ENCODE results near the gene CAPZA1. TPM values are rescaled to one million over a fixed set of nuclear protein-coding genes. Genes with fewer than 3 reads are reported as not detected.

The CAPZA1 gene
- total and polyA plus RNA-seq, 2 of the 8 experiments (the other 6 are each of a cell fraction or from before 2014, with no cell fraction given): 48.9 to 107 TPM

DNA sequence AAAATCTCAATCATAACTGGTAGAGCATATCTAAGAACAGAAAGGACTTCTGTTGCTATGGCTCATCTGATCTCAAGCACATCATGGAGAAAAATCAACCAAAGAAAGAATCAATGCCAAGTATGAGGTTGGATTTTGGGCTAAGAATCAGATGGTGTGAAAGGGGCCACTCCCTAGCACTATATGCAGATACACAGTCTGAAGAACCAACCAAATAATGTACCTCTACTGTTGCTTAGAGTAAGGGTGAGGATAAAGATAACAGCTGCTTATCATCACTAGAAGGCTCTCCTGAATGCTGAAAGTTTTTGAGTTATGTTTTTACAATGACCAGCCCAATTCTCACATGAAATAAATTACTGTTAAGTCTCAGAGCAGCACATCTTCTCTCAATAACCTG is 36.3 kb upstream of the CAPZA1 start:
- Histone ChIP-seq H3K18ac (ENCODE audit: extremely low read depth, low read length) (no peak overlapping the region), H3K14ac (ENCODE audit: insufficient read length) (no peak overlapping the region), H3K27ac (ENCODE audit: low read depth, low read length) (no peak overlapping the region), H3K4ac (replicated peaks; ENCODE audit: insufficient read length, low read depth, low read length) (no peak overlapping the region), H4K5ac (ENCODE audit: insufficient read length, low read depth, low read length) (no peak overlapping the region), H3K36me3 (ENCODE audit: control insufficient read depth in 2 of 4, insufficient read depth in 4 of 4, low read length in 3 of 4) (peaks cover 0 to 7% (median 2%) of the 10 kb centered on the region in 4 experiments; a peak in 4 of 8 replicates), H2BK15ac (ENCODE audit: low read length) (no peak overlapping the region), H4K20me1 (replicated peaks in 1 of 2; ENCODE audit: control insufficient read depth in 1 of 2, insufficient read depth in 2 of 2, low read length in 2 of 2) (no peaks in the 10 kb centered on the region), H3K4me2 (ENCODE audit: insufficient read depth in 1 of 2, low read depth in 2 of 2, low read length in 2 of 2) (no peak overlapping the region), H2AK5ac (ENCODE audit: low read depth, low read length) (no peak overlapping the region), H3K27me3 (replicated peaks in 1 of 4; ENCODE audit: control insufficient read depth in 3 of 4, extremely low read depth in 1 of 4, insufficient read depth in 3 of 4, low read length in 3 of 4) (no peaks in the 10 kb centered on the region), H2BK12ac (ENCODE audit: low read depth, low read length) (no peak overlapping the region), H3K56ac (replicated peaks; ENCODE audit: insufficient read length, low read depth, low read length) (no peak overlapping the region), H3K79me1 (ENCODE audit: low read depth, low read length) (no peaks in the 10 kb centered on the region), H2AFZ (ENCODE audit: low read length) (no peak overlapping the region), H2BK120ac (replicated peaks; ENCODE audit: low read depth, low read length) (no peak overlapping the region), H3K9ac (replicated peaks in 1 of 4; ENCODE audit: extremely low read depth in 1 of 4, low read depth in 3 of 4, low read length in 3 of 4) (no peak overlapping the region), H3K4me3 (ENCODE audit: extremely low read depth in 1 of 4, insufficient read depth in 2 of 4, low read depth in 3 of 4, low read length in 4 of 4) (no peak overlapping the region), H2BK20ac (ENCODE audit: low read length) (no peak overlapping the region), H3K4me1 (replicated peaks in 1 of 4; ENCODE audit: control insufficient read depth in 3 of 4, insufficient read depth in 4 of 4, low read length in 3 of 4) (no peaks in the 10 kb centered on the region), H4K91ac (replicated peaks; ENCODE audit: insufficient read length, low read length) (no peak overlapping the region), H2BK5ac (ENCODE audit: low read depth, low read length) (no peak overlapping the region), H3K79me2 (ENCODE audit: control insufficient read depth in 1 of 2, insufficient read depth in 2 of 2, low read length in 2 of 2) (no peaks in the 10 kb centered on the region), H3K23ac (ENCODE audit: insufficient read length) (no peak overlapping the region), H3K9me3 (ENCODE audit: insufficient read depth in 2 of 2, low read depth in 1 of 2, low read length in 1 of 2) (no peaks in the 10 kb centered on the region), H4K8ac (ENCODE audit: extremely low read depth, insufficient read depth, low read length) (no peak overlapping the region), H3K23me2 (ENCODE audit: low read depth, low read length) (no peaks in the 10 kb centered on the region)
- ChIA-PET POLR2A (ENCODE audit: partially characterized antibody) (no interaction called here), CTCF (ENCODE audit: partially characterized antibody) (interaction anchor here (0.6 to 1.0 kb wide), 2 partner anchors 29 to 65 kb away, joined by 3 read pairs; no protein-coding TSS in a partner anchor)
- FAIRE-seq (no peak), DNase-seq (ENCODE audit: low read depth in 1 of 2, low spot score in 2 of 2) (no peak)
- TF ChIP-seq RXRA (IDR thresholded peaks at IDR 0.05; ENCODE audit: insufficient read depth, low read depth, low read length): no peak
- TF ChIP-seq POLR2AphosphoS5 (IDR thresholded peaks at IDR 0.05; ENCODE audit: low read depth, low read length): no peak
- TF ChIP-seq BCL11A (IDR thresholded peaks at IDR 0.05; ENCODE audit: low read depth in 2 of 2, low read length in 2 of 2): no peak
